Adrenal gland (tissue), 5 donors: ENCODE results near the gene CSRP1.

ENCODE experiments used
- POLR2A ChIP-seq, 2 donors: fragments of 450-650 bp; IDR thresholded peaks; one replicate each; pipeline ENCODE4 v1.6.1; 2017; ENCODE audit warnings: antibody characterized with exemption in 2 of 2, mild to moderate bottlenecking in 2 of 2, moderate library complexity in 1 of 2
- TF ChIP-seq, protein P1 (sequence below), 6 experiments: fragments of 450-650 bp in 4 of 6; fragments of 200-600 bp in 2 of 6; sonication (generic) in 1 of 6; IDR thresholded peaks; 1 replicate in 5 of 6; 2 replicates in 1 of 6; pipeline versions ENCODE4 v1.5.1 to v1.8.0; 2016 to 2021; ENCODE audit warnings: antibody characterized with exemption in 6 of 6, mild to moderate bottlenecking in 2 of 6, moderate library complexity in 1 of 6
- donor health status: DM: no; HTN: no; CAD: no.

DNA sequence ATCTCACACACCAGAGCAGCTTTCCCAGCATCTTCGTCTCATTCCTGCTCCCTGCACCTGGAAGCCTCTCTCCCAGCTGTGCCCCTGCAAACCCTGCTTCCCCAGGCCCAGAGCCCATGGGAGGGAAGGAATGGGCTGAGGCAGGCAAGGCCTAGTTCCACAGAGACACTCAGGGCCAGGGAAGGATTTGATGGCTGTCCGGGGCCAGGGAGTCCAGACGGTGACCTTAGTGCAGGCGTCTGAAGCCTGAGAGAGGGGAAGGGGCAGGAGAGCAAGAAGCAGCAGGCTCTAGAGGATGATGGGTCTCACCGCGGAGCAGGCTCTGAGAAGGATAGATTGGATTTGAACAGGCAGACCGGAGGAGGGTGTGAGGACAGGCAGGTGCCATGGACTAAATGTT lies 63.2 kb downstream of the CSRP1 start:
- TF ChIP-seq POLR2A (IDR thresholded peaks at IDR 0.05): no peak
- TF ChIP-seq, protein P1, sequence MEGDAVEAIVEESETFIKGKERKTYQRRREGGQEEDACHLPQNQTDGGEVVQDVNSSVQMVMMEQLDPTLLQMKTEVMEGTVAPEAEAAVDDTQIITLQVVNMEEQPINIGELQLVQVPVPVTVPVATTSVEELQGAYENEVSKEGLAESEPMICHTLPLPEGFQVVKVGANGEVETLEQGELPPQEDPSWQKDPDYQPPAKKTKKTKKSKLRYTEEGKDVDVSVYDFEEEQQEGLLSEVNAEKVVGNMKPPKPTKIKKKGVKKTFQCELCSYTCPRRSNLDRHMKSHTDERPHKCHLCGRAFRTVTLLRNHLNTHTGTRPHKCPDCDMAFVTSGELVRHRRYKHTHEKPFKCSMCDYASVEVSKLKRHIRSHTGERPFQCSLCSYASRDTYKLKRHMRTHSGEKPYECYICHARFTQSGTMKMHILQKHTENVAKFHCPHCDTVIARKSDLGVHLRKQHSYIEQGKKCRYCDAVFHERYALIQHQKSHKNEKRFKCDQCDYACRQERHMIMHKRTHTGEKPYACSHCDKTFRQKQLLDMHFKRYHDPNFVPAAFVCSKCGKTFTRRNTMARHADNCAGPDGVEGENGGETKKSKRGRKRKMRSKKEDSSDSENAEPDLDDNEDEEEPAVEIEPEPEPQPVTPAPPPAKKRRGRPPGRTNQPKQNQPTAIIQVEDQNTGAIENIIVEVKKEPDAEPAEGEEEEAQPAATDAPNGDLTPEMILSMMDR (IDR thresholded peaks at IDR 0.05): no peak
